Fibroblast of mammary gland (primary cell): Measurements from ENCODE around the gene FAM83G.
A peak's percentile ranks its signal among the peaks of the same experiment; 100 is the strongest.
"Not testable (repeated sequence)": the region's sequence is repeated elsewhere in the genome, so short reads cannot be mapped to it uniquely, and the experiment has no call there.

Source experiments
- DNase-seq: peaks from one replicate; pipeline ENCODE4 v3.0.0-alpha.2; 2010; ENCODE audit warnings: low read depth
- H3K4me3 ChIP-seq: 2 replicates; pipeline ENCODE4 v1.5.1; 2011; ENCODE audit warnings: low read depth, mild to moderate bottlenecking, low read length, moderate library complexity; ENCODE audit not compliant: control insufficient read depth
- TF ChIP-seq, protein P1 (sequence below): conservative IDR thresholded peaks from 2 replicates; pipeline ENCODE4 v1.5.1; 2011; ENCODE audit warnings: low read depth, low read length, inconsistent platforms; ENCODE audit not compliant: control insufficient read depth, insufficient read depth

Gene FAM83G, protein sequence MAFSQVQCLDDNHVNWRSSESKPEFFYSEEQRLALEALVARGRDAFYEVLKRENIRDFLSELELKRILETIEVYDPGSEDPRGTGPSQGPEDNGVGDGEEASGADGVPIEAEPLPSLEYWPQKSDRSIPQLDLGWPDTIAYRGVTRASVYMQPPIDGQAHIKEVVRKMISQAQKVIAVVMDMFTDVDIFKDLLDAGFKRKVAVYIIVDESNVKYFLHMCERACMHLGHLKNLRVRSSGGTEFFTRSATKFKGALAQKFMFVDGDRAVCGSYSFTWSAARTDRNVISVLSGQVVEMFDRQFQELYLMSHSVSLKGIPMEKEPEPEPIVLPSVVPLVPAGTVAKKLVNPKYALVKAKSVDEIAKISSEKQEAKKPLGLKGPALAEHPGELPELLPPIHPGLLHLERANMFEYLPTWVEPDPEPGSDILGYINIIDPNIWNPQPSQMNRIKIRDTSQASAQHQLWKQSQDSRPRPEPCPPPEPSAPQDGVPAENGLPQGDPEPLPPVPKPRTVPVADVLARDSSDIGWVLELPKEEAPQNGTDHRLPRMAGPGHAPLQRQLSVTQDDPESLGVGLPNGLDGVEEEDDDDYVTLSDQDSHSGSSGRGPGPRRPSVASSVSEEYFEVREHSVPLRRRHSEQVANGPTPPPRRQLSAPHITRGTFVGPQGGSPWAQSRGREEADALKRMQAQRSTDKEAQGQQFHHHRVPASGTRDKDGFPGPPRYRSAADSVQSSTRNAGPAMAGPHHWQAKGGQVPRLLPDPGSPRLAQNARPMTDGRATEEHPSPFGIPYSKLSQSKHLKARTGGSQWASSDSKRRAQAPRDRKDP

DNA sequence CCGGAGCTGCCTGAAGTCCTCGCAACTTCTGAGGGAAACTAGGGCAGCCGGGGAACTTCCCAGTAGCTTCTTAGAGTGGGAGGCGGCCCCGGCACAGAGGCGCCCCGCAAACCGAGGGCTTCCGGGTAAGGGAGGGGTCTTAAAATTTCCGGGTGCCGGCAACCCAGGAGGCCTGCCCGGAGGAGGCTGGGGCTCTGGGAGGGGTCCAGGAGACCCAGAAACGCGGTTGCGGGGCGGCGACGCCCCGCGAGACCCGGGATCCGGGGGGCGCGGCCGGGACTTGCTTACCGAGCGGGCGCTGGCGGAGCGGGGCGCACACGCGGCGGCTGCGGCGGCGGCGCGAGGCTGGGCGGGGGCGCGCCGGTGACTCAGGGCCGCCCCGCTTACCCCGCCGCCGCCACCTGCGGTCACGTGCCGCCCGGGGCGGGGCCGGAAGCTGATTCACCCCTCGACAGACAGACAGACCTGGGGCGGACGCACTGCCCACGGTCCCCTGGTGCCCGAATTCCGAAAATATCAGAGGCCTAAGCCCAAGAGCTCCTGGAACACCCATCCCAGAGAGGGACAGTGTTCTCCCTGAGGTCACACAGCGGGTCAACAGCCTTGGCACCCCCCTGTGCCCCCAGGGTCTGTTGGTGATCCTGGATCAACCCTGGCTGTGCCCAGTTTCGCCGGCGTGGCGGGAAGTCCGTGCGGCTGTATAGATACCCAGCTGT lies at the start of gene FAM83G:
Gene FAM83G (minus strand): TSS at position 344 of the 716 bp plus-strand sequence. CDS start 723 bp downstream, outside the sequence.
- TF ChIP-seq, protein P1, sequence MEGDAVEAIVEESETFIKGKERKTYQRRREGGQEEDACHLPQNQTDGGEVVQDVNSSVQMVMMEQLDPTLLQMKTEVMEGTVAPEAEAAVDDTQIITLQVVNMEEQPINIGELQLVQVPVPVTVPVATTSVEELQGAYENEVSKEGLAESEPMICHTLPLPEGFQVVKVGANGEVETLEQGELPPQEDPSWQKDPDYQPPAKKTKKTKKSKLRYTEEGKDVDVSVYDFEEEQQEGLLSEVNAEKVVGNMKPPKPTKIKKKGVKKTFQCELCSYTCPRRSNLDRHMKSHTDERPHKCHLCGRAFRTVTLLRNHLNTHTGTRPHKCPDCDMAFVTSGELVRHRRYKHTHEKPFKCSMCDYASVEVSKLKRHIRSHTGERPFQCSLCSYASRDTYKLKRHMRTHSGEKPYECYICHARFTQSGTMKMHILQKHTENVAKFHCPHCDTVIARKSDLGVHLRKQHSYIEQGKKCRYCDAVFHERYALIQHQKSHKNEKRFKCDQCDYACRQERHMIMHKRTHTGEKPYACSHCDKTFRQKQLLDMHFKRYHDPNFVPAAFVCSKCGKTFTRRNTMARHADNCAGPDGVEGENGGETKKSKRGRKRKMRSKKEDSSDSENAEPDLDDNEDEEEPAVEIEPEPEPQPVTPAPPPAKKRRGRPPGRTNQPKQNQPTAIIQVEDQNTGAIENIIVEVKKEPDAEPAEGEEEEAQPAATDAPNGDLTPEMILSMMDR = no peak
- peak within 1 kb of the TSS; percentile 67 for H3K4me3 ChIP-seq
- DNase-seq = peak; percentile 46

DNA sequence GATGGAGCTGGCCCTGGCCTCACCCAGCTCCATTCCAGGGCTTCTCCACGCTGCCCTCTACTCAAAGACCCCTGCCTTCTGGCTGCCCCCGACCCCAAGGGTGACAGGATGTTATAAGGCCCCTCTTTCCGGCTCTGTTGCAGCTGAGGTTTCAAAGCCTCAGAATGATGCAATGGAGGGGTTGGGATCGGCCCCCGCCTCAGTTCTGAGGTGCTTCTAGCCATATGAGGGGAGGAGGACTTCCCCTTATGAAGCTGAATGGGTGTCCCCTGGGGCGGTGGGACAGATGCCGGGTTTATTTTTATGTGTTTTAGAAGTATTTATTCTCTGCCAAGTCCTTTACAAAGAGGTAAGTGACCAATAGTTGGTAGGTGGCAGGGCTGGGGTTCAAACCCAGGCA lies 44.3 kb upstream of the FAM83G start:
- H3K4me3 ChIP-seq, DNase-seq: not testable (repeated sequence)

DNA sequence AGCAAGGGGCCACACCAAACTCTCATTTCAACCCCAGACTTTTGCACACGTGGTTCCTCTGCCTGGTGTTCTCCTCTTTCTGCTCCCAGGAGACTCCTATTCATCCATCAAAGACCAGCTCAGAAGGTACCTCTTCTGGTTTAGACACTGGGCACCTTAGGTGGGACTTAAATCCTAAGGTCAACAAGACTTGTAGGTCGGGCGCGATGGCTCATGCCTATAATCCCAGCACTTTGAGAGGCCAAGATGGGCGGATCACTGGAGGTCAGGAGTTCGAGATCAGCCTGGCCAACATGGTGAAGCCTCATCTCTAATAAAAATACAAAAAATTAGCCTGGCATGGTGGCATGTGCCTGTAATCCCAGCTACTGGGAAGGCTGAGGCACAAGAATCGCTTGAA lies 42.9 kb upstream of the FAM83G start:
- not testable (repeated sequence) for DNase-seq, H3K4me3 ChIP-seq

DNA sequence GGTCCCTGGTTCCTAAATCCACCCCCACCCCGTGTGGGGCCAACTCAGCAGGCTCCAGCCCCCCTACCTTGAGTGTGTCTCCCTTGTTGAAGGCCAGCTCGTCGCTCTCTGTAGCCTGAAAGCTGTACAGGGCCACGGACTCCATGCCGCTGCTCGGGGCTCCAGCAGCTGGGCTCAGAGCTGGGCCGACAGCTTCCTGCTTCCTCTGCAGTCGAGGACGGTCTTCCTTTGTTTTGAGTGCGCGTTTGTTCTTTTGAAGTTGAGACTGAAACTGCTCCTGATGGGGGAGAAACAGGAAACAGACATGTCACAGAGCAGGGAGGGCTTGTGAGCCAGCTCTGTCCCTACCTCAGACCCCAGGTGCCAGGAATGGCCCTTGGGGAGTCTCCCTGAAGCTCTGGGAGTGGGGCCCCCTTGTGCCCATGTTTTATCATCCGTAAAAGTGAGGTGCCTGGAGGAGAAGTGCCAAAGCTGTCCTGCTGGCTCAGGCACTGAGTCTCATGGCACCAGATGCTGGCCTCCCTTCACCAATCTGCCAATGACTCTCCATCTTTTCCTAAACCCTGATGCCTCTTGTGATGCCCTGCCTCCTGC lies 42.3 kb upstream of the FAM83G start, which contains the start of gene GRAP:
Gene GRAP (minus strand): TSS at position 176 of the 594 bp plus-strand sequence. CDS start 31 bp downstream, at position 145.
- H3K4me3 ChIP-seq, DNase-seq: not testable (repeated sequence)

DNA sequence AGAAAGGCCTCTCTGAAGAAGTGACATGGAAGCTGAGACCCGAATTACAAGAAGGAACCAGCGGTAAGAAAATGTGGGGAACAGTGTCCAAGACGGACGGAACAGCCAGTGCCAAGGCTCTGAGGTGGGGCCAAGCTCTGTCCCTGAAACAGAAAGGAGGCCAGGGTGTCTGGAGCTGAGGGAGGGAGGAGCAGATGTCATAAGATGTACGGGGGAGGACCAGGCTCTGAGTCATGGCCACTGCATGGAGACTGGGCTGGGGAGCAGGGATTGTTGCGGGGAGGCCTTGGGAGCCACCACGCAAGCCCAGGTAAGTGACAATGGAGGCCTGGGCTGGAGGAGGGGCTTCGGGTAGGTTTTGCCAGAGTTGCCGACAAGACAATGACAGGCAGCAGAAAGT lies 40.1 kb upstream of the FAM83G start:
- DNase-seq, H3K4me3 ChIP-seq: not testable (repeated sequence)

DNA sequence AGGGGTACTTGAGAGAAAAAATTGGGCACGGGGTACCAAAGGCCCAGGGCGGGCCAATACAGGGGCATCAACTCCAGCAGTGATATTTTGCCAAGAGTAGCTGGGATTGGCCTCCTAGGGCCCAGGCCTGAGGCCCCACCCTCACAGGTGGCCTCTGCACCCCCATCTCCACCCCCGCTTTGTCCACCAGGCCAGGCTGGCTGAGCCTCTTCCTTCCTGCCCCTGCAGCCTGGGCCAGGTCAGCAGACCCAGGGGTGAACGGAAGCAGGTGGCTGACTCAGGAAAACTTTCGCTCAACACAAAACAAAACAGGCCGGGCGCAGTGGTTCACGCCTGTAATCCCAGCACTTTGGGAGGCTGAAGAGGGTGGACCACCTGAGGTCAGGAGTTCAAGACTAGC lies 38.5 kb upstream of the FAM83G start:
- not testable (repeated sequence) for DNase-seq, H3K4me3 ChIP-seq

DNA sequence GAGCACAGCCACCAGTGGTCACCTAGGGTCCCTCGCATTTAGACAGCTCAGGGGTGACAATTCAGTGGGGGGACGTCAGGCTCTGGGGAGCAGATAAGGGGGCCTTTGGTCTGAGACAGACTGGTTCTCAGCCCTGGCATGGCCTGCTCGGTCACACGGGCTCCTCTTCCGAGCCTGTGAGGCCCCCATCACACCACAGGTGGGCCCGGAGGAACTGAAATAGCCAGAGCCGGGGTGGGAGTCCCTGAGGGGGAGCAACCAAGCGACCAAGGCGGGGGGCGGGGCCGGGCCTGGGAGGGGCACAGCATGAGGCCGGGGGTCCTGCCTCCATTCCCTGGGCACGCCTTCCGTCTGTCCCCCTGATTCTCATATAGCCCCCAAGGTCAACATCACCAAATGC lies 37.8 kb upstream of the FAM83G start:
- H3K4me3 ChIP-seq, DNase-seq: not testable (repeated sequence)

DNA sequence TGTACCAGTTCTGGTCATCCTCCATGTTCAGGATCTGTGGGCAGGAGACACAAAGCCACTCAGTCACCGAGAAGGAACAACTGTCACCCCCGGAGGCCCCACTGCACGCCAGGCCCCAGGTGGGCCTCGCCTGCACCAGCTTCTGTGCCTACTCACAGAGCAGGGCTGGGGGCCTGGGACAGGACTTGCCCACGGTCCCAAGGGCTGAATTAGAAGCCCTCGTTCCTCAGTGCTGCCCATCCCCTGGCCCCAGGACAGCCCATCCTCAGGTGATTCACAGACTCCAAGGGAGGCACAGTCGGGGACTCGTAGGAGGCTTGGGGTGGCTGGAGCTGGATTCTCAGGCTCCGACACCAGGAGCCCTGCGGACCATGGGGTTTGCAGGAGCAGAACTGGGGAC lies 37.3 kb upstream of the FAM83G start:
- not testable (repeated sequence) for H3K4me3 ChIP-seq, DNase-seq

DNA sequence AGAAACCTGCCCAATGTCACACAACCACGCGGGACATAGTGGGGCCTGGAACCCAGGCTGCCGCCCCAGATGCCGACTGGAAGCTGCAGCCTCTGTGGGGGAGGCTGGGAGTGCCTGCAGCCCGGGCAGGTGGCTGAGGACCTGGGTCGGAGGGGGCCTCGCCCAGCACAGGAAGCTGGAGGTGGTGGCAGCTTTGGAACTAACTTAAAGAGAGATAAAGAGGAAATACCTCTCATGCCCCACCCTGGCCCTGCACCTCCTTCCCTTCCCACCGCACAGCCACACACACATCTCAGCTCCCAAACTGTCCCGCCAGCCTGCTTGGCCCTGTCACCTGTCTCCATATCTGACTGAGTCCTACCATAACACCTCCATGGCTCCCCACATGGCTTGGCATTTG lies 35.8 kb upstream of the FAM83G start:
- not testable (repeated sequence) for DNase-seq, H3K4me3 ChIP-seq

DNA sequence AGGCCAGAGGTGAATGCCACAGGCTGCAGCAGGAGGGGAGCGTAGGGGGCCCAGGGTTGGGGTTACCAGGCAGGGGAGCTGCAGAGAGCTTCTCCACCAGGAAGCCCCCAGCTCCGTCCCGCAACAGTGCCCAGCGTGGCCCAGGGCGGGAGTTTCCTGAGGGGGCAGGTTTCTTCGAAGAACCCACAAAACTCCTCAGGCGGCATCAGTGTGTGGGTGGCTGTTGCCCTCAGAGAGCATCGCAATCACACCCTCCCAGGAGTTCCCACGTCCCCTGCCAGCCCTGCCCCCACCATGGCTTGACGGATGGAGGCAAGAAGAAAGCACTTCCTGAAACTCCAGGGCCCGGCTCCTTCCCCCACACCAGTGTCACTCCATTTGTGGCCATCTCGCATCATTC lies 34.2 kb upstream of the FAM83G start:
- H3K4me3 ChIP-seq, DNase-seq: not testable (repeated sequence)

DNA sequence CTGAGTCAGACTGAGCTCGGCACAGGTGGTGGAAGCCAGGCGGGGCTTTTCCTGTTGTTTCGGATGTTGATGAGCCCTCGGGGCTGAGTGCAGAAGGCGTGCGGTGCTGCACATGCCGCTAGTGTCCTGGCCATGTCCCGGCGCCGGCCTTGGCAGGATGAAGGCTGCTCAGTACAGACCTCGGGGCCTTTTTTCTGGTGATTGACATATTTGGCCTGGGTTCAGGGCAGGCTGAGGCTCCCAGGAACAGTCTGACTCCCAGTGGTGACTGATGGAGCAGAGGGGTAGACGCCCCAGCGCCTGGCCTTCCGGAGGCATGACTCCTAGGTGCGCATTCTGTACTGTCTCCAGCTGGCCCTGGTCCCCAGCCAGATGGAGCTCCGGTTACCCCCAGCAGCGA lies 33.4 kb upstream of the FAM83G start:
- not testable (repeated sequence) for H3K4me3 ChIP-seq, DNase-seq

DNA sequence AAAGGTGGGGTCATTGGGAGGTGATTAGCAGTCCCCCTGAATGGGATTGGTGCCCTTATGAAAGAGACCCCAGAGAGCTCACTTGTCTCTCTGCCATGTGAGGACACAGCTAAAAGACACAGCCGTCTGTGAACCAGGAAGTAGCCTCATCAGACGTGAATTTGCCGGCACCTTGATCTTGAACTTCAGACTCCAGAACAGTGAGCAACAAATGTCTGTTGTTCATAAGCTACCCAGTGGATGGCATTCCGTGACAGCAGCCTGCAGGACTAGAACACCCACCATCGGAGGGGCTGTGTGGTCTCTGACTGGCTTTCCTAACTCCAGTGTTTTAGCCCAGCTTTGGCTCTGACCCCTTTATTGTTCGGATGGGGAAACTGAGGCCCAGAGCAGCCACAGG lies 33.0 kb upstream of the FAM83G start:
- not testable (repeated sequence) for DNase-seq, H3K4me3 ChIP-seq

DNA sequence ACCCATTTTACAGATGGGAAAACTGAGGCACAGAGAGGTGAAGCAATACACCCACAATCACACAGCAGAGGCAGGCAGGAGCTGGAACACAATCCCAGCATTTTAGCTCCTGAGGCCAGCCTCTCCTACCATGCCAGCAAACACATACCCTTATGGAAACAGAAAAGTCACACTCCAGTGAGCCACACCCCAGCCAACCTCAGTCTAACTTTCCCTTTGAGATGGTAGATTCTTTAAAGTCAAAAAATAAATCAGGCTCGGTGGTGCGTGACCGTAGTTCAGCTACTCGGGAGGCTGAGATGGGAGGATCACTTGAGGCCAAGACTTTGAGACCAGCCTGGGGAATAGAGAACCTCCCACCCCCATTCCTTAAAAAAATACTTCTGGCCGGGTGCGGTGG lies 31.6 kb upstream of the FAM83G start:
- not testable (repeated sequence) for DNase-seq, H3K4me3 ChIP-seq

DNA sequence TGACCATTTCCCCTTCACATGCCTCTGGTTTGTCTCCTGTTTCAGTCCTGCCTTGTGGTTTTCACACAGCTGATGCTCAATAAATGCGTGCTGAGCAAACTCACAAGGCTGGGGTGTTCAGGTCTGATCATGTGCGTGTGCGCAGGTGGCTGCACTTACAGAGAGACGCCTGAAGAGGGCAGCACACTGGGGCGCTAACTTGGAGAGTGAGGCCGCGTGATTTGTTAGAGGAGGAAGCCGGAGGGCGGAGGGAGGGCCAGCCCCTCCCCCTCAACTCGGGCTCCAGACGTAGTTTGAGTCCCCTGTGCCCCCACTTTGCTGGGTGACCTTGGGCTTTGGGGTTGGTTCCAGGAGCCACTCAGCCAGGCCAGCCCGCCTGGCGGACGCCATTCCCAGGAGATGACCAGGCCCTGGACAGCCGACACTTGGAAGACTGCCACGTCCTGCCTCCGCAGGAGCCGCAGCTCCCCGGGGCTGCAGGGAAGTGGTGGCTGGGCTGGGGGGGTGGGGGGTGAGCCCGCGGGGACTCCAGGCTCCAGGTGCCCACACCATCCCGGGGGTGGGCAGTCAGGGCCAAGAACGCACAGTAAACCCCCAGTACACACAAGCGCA lies 27.9 kb upstream of the FAM83G start:
- not testable (repeated sequence) for H3K4me3 ChIP-seq, DNase-seq
